ENCODE measurements around the gene LIME1. TPM values are rescaled to one million over a fixed set of nuclear protein-coding genes. Genes with fewer than 3 reads are reported as not detected.

Gene LIME1
- total and polyA plus RNA-seq, 9 of the 15 experiments (the other 6 are each of a cell fraction or from before 2014, with no cell fraction given) = 0.11 to 17.1 (median 2.8) TPM; not detected in 2

GRCh38 chr20:63740627-63741353 is 4.3 kb downstream of the LIME1 start (continued):
- TF ChIP-seq ZNF518B (CRISPR knock-in tag; IDR thresholded peaks at IDR 0.05) (no peak), MEIS2 (IDR thresholded peaks at IDR 0.05; ENCODE audit: partially characterized antibody) (peak; percentile 51), SUPT5H (IDR thresholded peaks at IDR 0.05) (peak; percentile 52), RNF2 (IDR thresholded peaks at IDR 0.05) (0 out of 2 replicates have a peak, but pooled peaks have one; percentile 22), GTF2F1 (IDR thresholded peaks at IDR 0.05; ENCODE audit: low read depth, low read length) (no peak), EHMT2 (IDR thresholded peaks at IDR 0.05) (no peak), CREB3L1 (IDR thresholded peaks at IDR 0.05; ENCODE audit: borderline replicate concordance, low read depth) (0 out of 2 replicates have a peak, but pooled peaks have one; percentile 17), YY1 (IDR thresholded peaks at IDR 0.05; ENCODE audit: borderline replicate concordance in 1 of 3, control insufficient read depth in 1 of 3, extremely low read depth in 1 of 3, insufficient read depth in 3 of 3, insufficient read length in 1 of 3, insufficient replicate concordance in 2 of 3, low read depth in 1 of 3, low read length in 2 of 3) (peak in 1 of 3 experiments; percentile 10), MTA2 (IDR thresholded peaks at IDR 0.05; ENCODE audit: low read depth) (no peak), ZNF785 (CRISPR knock-in tag; IDR thresholded peaks at IDR 0.05) (no peak), BHLHE40 (IDR thresholded peaks at IDR 0.05; ENCODE audit: low read length) (peak; percentile 75), BACH1 (tag; IDR thresholded peaks at IDR 0.05) (no peak), IRF9 (tag; IDR thresholded peaks at IDR 0.05) (peak; percentile 83), NBN (IDR thresholded peaks at IDR 0.05; ENCODE audit: low read depth) (no peak), L3MBTL2 (IDR thresholded peaks at IDR 0.05) (0 out of 2 replicates have a peak, but pooled peaks have one; percentile 54), RBBP5 (IDR thresholded peaks at IDR 0.05; ENCODE audit: borderline replicate concordance, insufficient read depth, low read length, poor library complexity, severe bottlenecking) (peak; percentile 13), NFIX (CRISPR knock-in tag; IDR thresholded peaks at IDR 0.05; ENCODE audit: low read depth) (no peak; the same call in 1 of the 2 replicates), THAP7 (CRISPR knock-in tag; IDR thresholded peaks at IDR 0.05) (no peak), KAT7 (CRISPR knock-in tag; IDR thresholded peaks at IDR 0.05; ENCODE audit: borderline replicate concordance) (no peak)
